DMS114 treated with DMSO at 0.1 percent for 48 hours (cell line): ENCODE data around the gene RALB.
"Not testable (repeated sequence)": the region's sequence is repeated elsewhere in the genome, so short reads cannot be mapped to it uniquely, and the experiment has no call there.

ENCODE experiments used
- DNase-seq: peaks from one replicate; lab custom pipeline; 2025; ENCODE audit not compliant: unreplicated experiment; lab: John Stamatoyannopoulos, UW

Gene RALB

GRCh38 chr2:120313695-120314615 lies 61.3 kb downstream of the RALB start:
- DNase-seq, result no peak

GRCh38 chr2:120314690-120315366 lies 62.2 kb downstream of the RALB start:
- no peak for DNase-seq

- no peak for DNase-seq
Measured at GRCh38 chr2:120315367-120316033, 62.8 kb downstream of the RALB start.

- no peak for DNase-seq
Measured at GRCh38 chr2:120316071-120316470, 63.4 kb downstream of the RALB start.

- DNase-seq, result no peak
Measured at GRCh38 chr2:120316528-120317179, 64.0 kb downstream of the RALB start.

GRCh38 chr2:120317180-120317533 lies 64.5 kb downstream of the RALB start:
- DNase-seq, result no peak

- DNase-seq, result no peak
Measured at GRCh38 chr2:120317916-120318315, 65.3 kb downstream of the RALB start.

- no peak for DNase-seq
Measured at GRCh38 chr2:120318626-120319025, 66.0 kb downstream of the RALB start.

- no peak for DNase-seq
Measured at GRCh38 chr2:120319123-120319522, 66.5 kb downstream of the RALB start.

- no peak for DNase-seq
Measured at GRCh38 chr2:120319686-120320317, 67.2 kb downstream of the RALB start.

- DNase-seq, result no peak
Measured at GRCh38 chr2:120320318-120320851, 67.7 kb downstream of the RALB start.

- not testable (repeated sequence) for DNase-seq
Measured at GRCh38 chr2:120320887-120321556, 68.4 kb downstream of the RALB start.

GRCh38 chr2:120321721-120322284 lies 69.2 kb downstream of the RALB start:
- DNase-seq, result no peak

- no peak for DNase-seq
Measured at GRCh38 chr2:120322329-120322728, 69.7 kb downstream of the RALB start.

GRCh38 chr2:120323214-120323613 lies 70.6 kb downstream of the RALB start:
- DNase-seq, result no peak

- DNase-seq, result no peak
Measured at GRCh38 chr2:120323807-120324399, 71.3 kb downstream of the RALB start.

GRCh38 chr2:120324933-120325332 lies 72.3 kb downstream of the RALB start:
- DNase-seq, result no peak

GRCh38 chr2:120326066-120326465 lies 73.4 kb downstream of the RALB start:
- no peak for DNase-seq
